Vagina (tissue), 2 donors: Measurements from ENCODE around the gene COL9A3. TPM values are rescaled to one million over a fixed set of nuclear protein-coding genes. Genes with fewer than 3 reads are reported as not detected.

ENCODE experiments used
- DNase-seq, 2 donors: peaks; one replicate each; pipeline ENCODE4 v3.0.0-alpha.2; 2017; ENCODE audit errors: extremely low spot score in 2 of 2
- H3K27ac ChIP-seq: fragments of 200-600 bp; sonication (generic); one replicate; pipeline ENCODE4 v1.5.1; 2019
- H3K27me3 ChIP-seq: fragments of 200-600 bp; sonication (generic); one replicate; pipeline ENCODE4 v1.5.1; 2019
- H3K36me3 ChIP-seq, 2 donors: fragments of 200-600 bp; sonication (generic); one replicate each; pipeline ENCODE4 v1.5.1; 2017 to 2019
- H3K4me1 ChIP-seq: fragments of 200-600 bp; sonication (generic); one replicate; pipeline ENCODE4 v1.5.1; 2019
- H3K4me3 ChIP-seq, 2 donors: fragments of 200-600 bp; sonication (generic); 1 replicate in 1 of 2; 2 replicates in 1 of 2; pipeline ENCODE4 v1.5.1; 2016 to 2019
- H3K9me3 ChIP-seq: fragments of 200-600 bp; sonication (generic); one replicate; pipeline ENCODE4 v1.5.1; 2019
- CTCF ChIP-seq, 3 experiments: fragments of 450-650 bp in 2 of 3; fragments of 200-600 bp in 1 of 3; sonication (generic) in 1 of 3; IDR thresholded peaks; one replicate each; pipeline ENCODE4 v1.5.1; 2017 to 2019; ENCODE audit warnings: antibody characterized with exemption in 3 of 3, mild to moderate bottlenecking in 2 of 3, moderate library complexity in 2 of 3
- POLR2A ChIP-seq, 2 donors: fragments of 450-650 bp; IDR thresholded peaks; one replicate each; pipeline ENCODE4 v1.6.1; 2017; ENCODE audit warnings: antibody characterized with exemption in 2 of 2, mild to moderate bottlenecking in 2 of 2, moderate library complexity in 2 of 2
- POLR2AphosphoS5 ChIP-seq, 2 donors: sonication (generic); formaldehyde crosslinking; IDR thresholded peaks; one replicate each; pipeline ENCODE4 v1.9.0; 2017; ENCODE audit warnings: antibody characterized with exemption in 2 of 2, mild to moderate bottlenecking in 2 of 2, low read depth in 1 of 2; ENCODE audit not compliant: insufficient read depth in 1 of 2
- intact Hi-C: fragments of 100-400 bp; cut with DNase I; formaldehyde crosslinking; loops from one replicate; pipeline ENCODE4 v1.15.1; 2023
- total RNA-seq: library from RNA; depleted of rRNA; stranded (reverse); fragments of >200 nt; gene quantifications from one replicate; pipeline ENCODE4 v1.2.3, GENCODE V29; 2016

COL9A3 gene
- total RNA-seq, 1 donor from 2014 or later, result 1.2 TPM

- intact Hi-C loops, result loop anchor here (10.0 kb wide), 1 partner anchor 490 kb away; the partner anchor contains the start of gene ADRM1
- H3K9me3 ChIP-seq, result no peaks in the 10 kb centered on the region
- TF ChIP-seq POLR2AphosphoS5 (IDR thresholded peaks at IDR 0.05; ENCODE audit: insufficient read depth in 1 of 2, low read depth in 1 of 2) (no peak), CTCF (IDR thresholded peaks at IDR 0.05) (no peak), POLR2A (IDR thresholded peaks at IDR 0.05) (no peak)
- H3K36me3 ChIP-seq, result peaks cover 0 to 20% of the 10 kb centered on the region in 2 donors
- no peaks in the 10 kb centered on the region for H3K27me3 ChIP-seq
- peaks cover 26% of the 10 kb centered on the region for H3K4me1 ChIP-seq
- peak overlapping the region; percentile 66 to 81 for H3K4me3 ChIP-seq
- no peak for DNase-seq
- H3K27ac ChIP-seq, result peak overlapping the region; percentile 88
Measured at GRCh38 chr20:62795023-62795761, 21.7 kb upstream of the COL9A3 start.

GRCh38 chr20:62796699-62797491 lies 20.0 kb upstream of the COL9A3 start:
- peaks cover 0 to 20% of the 10 kb centered on the region in 2 donors for H3K36me3 ChIP-seq
- H3K4me3 ChIP-seq, result peak overlapping the region; percentile 66 to 81
- TF ChIP-seq POLR2AphosphoS5 (IDR thresholded peaks at IDR 0.05; ENCODE audit: insufficient read depth in 1 of 2, low read depth in 1 of 2), result no peak
- H3K27me3 ChIP-seq, result no peaks in the 10 kb centered on the region
- H3K4me1 ChIP-seq, result peaks cover 18% of the 10 kb centered on the region
- no peaks in the 10 kb centered on the region for H3K9me3 ChIP-seq
- H3K27ac ChIP-seq, result peak overlapping the region; percentile 88
- no peak for DNase-seq
- intact Hi-C loops, result loop anchor here (10.0 kb wide), 1 partner anchor 492 kb away; the partner anchor contains the start of gene ADRM1

GRCh38 chr20:62797671-62798532 lies 18.9 kb upstream of the COL9A3 start:
- Histone ChIP-seq H3K27me3 (no peaks in the 10 kb centered on the region), H3K4me1 (peaks cover 18% of the 10 kb centered on the region), H3K36me3 (peaks cover 0 to 20% of the 10 kb centered on the region in 2 donors), H3K9me3 (no peaks in the 10 kb centered on the region), H3K4me3 (no peak overlapping the region), H3K27ac (peak overlapping the region; percentile 88)
- DNase-seq, result no peak
- intact Hi-C loops, result loop anchor here (10.0 kb wide), 1 partner anchor 493 kb away; the partner anchor contains the start of gene ADRM1
- TF ChIP-seq POLR2AphosphoS5 (IDR thresholded peaks at IDR 0.05; ENCODE audit: insufficient read depth in 1 of 2, low read depth in 1 of 2) (no peak), CTCF (IDR thresholded peaks at IDR 0.05) (no peak), POLR2A (IDR thresholded peaks at IDR 0.05) (no peak)

- Histone ChIP-seq H3K4me1 (peaks cover 14% of the 10 kb centered on the region), H3K4me3 (no peak overlapping the region), H3K27me3 (no peaks in the 10 kb centered on the region), H3K36me3 (peaks cover 0 to 20% of the 10 kb centered on the region in 2 donors), H3K9me3 (no peaks in the 10 kb centered on the region), H3K27ac (no peak overlapping the region)
- intact Hi-C loops, result loop anchor here (10.0 kb wide), 1 partner anchor 494 kb away; the partner anchor contains the start of gene ADRM1
- no peak for TF ChIP-seq CTCF (IDR thresholded peaks at IDR 0.05)
- no peak for TF ChIP-seq POLR2A (IDR thresholded peaks at IDR 0.05)
- TF ChIP-seq POLR2AphosphoS5 (IDR thresholded peaks at IDR 0.05; ENCODE audit: insufficient read depth in 1 of 2, low read depth in 1 of 2), result no peak
- DNase-seq, result no peak
Measured at GRCh38 chr20:62799036-62799435, 17.8 kb upstream of the COL9A3 start.

GRCh38 chr20:62799459-62799858 lies 17.4 kb upstream of the COL9A3 start:
- TF ChIP-seq CTCF (IDR thresholded peaks at IDR 0.05) (no peak), POLR2AphosphoS5 (IDR thresholded peaks at IDR 0.05; ENCODE audit: insufficient read depth in 1 of 2, low read depth in 1 of 2) (no peak), POLR2A (IDR thresholded peaks at IDR 0.05) (no peak)
- no peak for DNase-seq
- H3K36me3 ChIP-seq, result peaks cover 0 to 20% of the 10 kb centered on the region in 2 donors
- H3K4me3 ChIP-seq, result no peak overlapping the region
- H3K4me1 ChIP-seq, result peaks cover 17% of the 10 kb centered on the region
- intact Hi-C loops, result loop anchor here (10.0 kb wide), 1 partner anchor 495 kb away; the partner anchor contains the start of gene ADRM1
- H3K27ac ChIP-seq, result no peak overlapping the region
- H3K9me3 ChIP-seq, result no peaks in the 10 kb centered on the region
- no peaks in the 10 kb centered on the region for H3K27me3 ChIP-seq
